ENCODE data around the gene CREB3L2. TPM values are rescaled to one million over a fixed set of nuclear protein-coding genes. Genes with fewer than 3 reads are reported as not detected.

CREB3L2 gene
- total and polyA plus RNA-seq, 2 of the 4 experiments (the other 2 are of a cell fraction): 42.3 to 57.9 TPM

DNA sequence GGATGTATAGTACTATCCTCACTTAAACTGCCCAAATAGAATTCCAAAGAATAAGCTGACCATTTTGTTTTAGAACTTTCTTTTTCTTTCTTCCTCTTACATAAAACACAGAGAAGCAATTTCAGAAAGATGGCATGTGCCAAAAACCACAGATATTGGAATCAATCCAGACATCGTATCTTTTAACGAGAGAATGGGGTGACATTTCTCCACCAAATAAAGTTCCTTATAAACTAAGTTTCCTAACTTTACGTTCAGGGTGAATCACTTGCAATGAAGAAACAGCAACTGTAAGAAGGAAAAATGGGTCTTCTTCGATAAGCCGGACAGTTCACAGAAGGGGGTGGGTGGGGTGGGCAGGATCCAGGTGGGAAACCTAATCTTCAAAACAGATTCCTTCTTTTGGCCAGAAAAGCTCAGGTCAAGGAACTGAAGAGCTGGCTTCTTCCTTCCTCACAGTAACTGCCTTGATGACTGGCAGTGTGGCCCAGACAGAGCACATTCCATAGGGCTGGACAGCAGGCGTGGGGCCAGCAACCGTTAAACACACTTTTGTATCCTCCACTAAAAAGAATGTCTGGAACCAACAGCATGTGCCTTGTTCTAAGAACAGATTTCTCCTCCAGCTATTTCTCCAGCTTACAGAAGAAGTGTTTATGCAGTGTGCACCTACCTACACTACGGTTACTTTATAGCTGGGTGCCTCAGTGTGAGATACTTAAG, 31.5 kb downstream of the CREB3L2 start:
- peak overlapping the region; percentile 13; the same call in 1 of the 2 replicates for H2AK5ac ChIP-seq (ENCODE audit: low read depth, low read length)
- no peak overlapping the region for H3K4me3 ChIP-seq (ENCODE audit: insufficient read depth, low read depth, low read length)
- peak overlapping the region; percentile 51 for H3K27ac ChIP-seq (ENCODE audit: insufficient read depth, low read length)
- no peak overlapping the region for H2BK15ac ChIP-seq (ENCODE audit: low read depth, low read length)
- ATAC-seq (ENCODE audit: low read depth) (peak; percentile 80), DNase-seq (peak; percentile 85)
- H4K20me1 ChIP-seq (ENCODE audit: insufficient read depth, low read length): peaks cover 22% of the 10 kb centered on the region
- H3K14ac ChIP-seq (replicated peaks; ENCODE audit: low read depth, low read length): peak overlapping the region; percentile 11; the same call in 1 of the 2 replicates
- peak overlapping the region; percentile 19; the same call in 1 of the 2 replicates for H3K23ac ChIP-seq (ENCODE audit: low read depth, low read length)
- POLR2A ChIA-PET (ENCODE audit: unreplicated experiment): no interaction called here
- H4K91ac ChIP-seq (ENCODE audit: insufficient read depth, low read depth, low read length): peak overlapping the region; percentile 54
- H3K27me3 ChIP-seq (ENCODE audit: control insufficient read depth, insufficient read depth, low read length): no peaks in the 10 kb centered on the region
- peak overlapping the region; percentile 37 for H3K4me2 ChIP-seq (ENCODE audit: low read depth, low read length)
- no peak overlapping the region for H4K5ac ChIP-seq (ENCODE audit: low read depth, low read length)
- no TSS peak for BruUV-seq (replicated peaks)
- peak overlapping the region; percentile 81 for H2BK5ac ChIP-seq (ENCODE audit: low read depth, low read length, poor library complexity, severe bottlenecking)
- peak overlapping the region; percentile 13 for H3K56ac ChIP-seq (ENCODE audit: extremely low read depth, insufficient read depth, low read length)
- H3K18ac ChIP-seq (ENCODE audit: low read depth, low read length): peak overlapping the region; percentile 25; the same call in 1 of the 2 replicates
- no CpG with 5 or more reads among the region's 8 CpGs for WGBS, 2 experiments (ENCODE audit: extremely low coverage in 2 of 2, insufficient read length in 1 of 2)
- H3K9me1 ChIP-seq (ENCODE audit: insufficient read depth, low read length): peaks cover 26% of the 10 kb centered on the region
- dilution Hi-C loops (cut with HindIII; ENCODE audit: low sequenced_read_pairs, unreplicated experiment): no loop called here
- H3K36me3 ChIP-seq (ENCODE audit: control insufficient read depth, insufficient read depth, low read length): peaks cover 3% of the 10 kb centered on the region; the same call in 1 of the 2 replicates
- H3K9me3 ChIP-seq (ENCODE audit: control insufficient read depth, insufficient read depth, low read length): no peaks in the 10 kb centered on the region
- H4K8ac ChIP-seq (ENCODE audit: low read depth in 2 of 2, low read length in 2 of 2): no peak overlapping the region; a peak in 2 of 4 replicates
- H3K4ac ChIP-seq (ENCODE audit: low read depth, low read length): peak overlapping the region; percentile 34; the same call in 1 of the 2 replicates
- peak overlapping the region; percentile 9 for H2AFZ ChIP-seq (replicated peaks; ENCODE audit: low read length, poor library complexity)
- CTCF ChIA-PET: interaction anchor here (0.6 kb wide), 1 partner anchor 45 kb away, joined by 3 read pairs; no protein-coding TSS in a partner anchor
- in situ Hi-C loops (cut with MboI; ENCODE audit: low sequenced_read_pairs): no loop called here
- intact Hi-C loops (cut with micrococcal nuclease): loop anchor here (1.0 kb wide), 1 partner anchor 22 kb away; no protein-coding TSS in a partner anchor
- H3K4me1 ChIP-seq (ENCODE audit: control insufficient read depth, insufficient read depth, low read length): peaks cover 23% of the 10 kb centered on the region
- peaks cover 33 to 76% of the 10 kb centered on the region in 2 experiments for H3K79me1 ChIP-seq (ENCODE audit: low read depth in 1 of 2, low read length in 2 of 2)
- no peak overlapping the region; the same call in 1 of the 2 replicates for H3K9ac ChIP-seq (ENCODE audit: low read depth, low read length)
- H2BK120ac ChIP-seq (ENCODE audit: low read depth, low read length): peak overlapping the region; percentile 61; the same call in 1 of the 2 replicates
- peak overlapping the region; percentile 22 for H2BK20ac ChIP-seq (ENCODE audit: low read depth, low read length)
- TF ChIP-seq RAD21 (IDR thresholded peaks at IDR 0.05; ENCODE audit: low read length): peak; percentile 9; the same call in 1 of the 2 replicates
- 0 out of 2 replicates have a peak, but pooled peaks have one; percentile 25 for TF ChIP-seq NFE2L2 (IDR thresholded peaks at IDR 0.05; ENCODE audit: low read depth, low read length)
- TF ChIP-seq MXI1 (IDR thresholded peaks at IDR 0.05; ENCODE audit: borderline replicate concordance, low read depth, low read length): peak; percentile 63; the same call in 1 of the 2 replicates
- TF ChIP-seq RFX5 (IDR thresholded peaks at IDR 0.05; ENCODE audit: low read depth, low read length): no peak
- no peak overlapping the region for H2AK9ac ChIP-seq (replicated peaks; ENCODE audit: low read depth, low read length, poor library complexity)
